Measurements from ENCODE around the gene TNNI3K. TPM values are rescaled to one million over a fixed set of nuclear protein-coding genes. Genes with fewer than 3 reads are reported as not detected.

Gene TNNI3K
- total RNA-seq, 1 donor from 2014 or later = 1.3 TPM

DNA sequence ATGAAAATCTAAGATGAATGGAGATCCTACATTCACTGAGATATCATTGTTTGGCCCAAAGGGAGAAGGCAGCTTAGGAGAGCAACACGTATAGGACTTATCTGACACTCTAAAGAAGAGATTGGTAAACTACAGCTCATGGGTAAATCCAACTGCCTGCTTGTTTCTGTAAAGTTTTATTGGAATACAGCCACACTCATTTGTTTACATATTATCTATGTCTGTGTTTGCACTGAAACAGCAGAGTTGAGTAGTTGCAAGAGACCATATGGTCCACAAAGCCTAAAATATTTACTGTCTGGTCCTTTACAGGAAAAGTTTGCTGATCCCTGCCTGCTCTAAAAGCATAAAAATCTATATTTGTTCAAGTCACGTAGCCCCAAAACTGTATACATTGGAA lies 291.5 kb downstream of the TNNI3K start:
- Histone ChIP-seq H3K4me3 (no peak overlapping the region), H3K27ac (no peak overlapping the region), H3K9me3 (no peaks in the 10 kb centered on the region), H3K4me1 (no peaks in the 10 kb centered on the region), H3K27me3 (no peaks in the 10 kb centered on the region), H3K36me3 (no peaks in the 10 kb centered on the region)
- TF ChIP-seq, protein P1, sequence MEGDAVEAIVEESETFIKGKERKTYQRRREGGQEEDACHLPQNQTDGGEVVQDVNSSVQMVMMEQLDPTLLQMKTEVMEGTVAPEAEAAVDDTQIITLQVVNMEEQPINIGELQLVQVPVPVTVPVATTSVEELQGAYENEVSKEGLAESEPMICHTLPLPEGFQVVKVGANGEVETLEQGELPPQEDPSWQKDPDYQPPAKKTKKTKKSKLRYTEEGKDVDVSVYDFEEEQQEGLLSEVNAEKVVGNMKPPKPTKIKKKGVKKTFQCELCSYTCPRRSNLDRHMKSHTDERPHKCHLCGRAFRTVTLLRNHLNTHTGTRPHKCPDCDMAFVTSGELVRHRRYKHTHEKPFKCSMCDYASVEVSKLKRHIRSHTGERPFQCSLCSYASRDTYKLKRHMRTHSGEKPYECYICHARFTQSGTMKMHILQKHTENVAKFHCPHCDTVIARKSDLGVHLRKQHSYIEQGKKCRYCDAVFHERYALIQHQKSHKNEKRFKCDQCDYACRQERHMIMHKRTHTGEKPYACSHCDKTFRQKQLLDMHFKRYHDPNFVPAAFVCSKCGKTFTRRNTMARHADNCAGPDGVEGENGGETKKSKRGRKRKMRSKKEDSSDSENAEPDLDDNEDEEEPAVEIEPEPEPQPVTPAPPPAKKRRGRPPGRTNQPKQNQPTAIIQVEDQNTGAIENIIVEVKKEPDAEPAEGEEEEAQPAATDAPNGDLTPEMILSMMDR (IDR thresholded peaks at IDR 0.05) = no peak
- DNase-seq (no peak), ATAC-seq (no peak)
- intact Hi-C loops (cut with DNase I) = no loop called here

DNA sequence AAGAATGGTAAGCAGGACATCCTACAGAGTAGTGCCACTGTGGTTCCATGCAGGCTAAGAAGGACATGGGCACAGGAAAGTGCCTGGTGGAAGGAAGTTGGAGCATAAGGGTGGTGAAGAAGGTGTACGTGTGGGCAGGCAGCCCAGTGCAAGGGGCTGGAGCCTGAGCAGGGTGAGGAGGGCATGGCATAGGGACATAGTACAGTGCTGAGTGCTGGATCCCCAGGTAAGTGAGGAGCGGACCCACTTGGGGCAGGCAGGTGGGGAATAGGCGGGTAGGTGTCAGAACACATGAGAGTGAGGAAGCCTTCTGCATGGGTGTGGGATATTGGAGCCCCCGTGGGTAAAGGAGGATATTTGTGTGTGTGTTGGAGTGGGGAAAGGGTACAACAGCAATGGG lies 292.9 kb downstream of the TNNI3K start:
- H3K4me1 ChIP-seq = no peaks in the 10 kb centered on the region
- H3K4me3 ChIP-seq = no peak overlapping the region
- intact Hi-C loops (cut with DNase I) = no loop called here
- no peaks in the 10 kb centered on the region for H3K9me3 ChIP-seq
- TF ChIP-seq, protein P1 (IDR thresholded peaks at IDR 0.05) = no peak
- no peak overlapping the region for H3K27ac ChIP-seq
- peak; percentile 38 for ATAC-seq
- H3K36me3 ChIP-seq = no peaks in the 10 kb centered on the region
- no peak for DNase-seq
- no peaks in the 10 kb centered on the region for H3K27me3 ChIP-seq

DNA sequence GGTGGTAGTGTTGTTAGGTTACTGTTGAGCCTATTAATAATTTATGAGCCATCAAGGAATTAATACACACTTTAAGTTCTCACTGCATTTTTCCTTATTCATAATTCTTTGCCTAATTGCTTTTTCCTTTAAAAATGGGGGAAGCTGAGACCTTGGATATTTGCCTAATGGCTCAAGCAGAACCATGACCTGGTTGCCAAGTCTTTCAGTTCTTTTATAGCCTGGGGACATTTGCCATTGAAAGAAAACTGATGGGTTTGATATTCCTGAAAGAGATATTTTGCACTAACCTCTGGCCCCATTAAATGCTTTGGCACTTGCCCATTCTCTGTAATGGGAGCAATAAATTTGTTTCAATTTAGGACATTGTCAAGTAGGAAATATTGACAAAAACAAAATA lies 295.7 kb downstream of the TNNI3K start:
- no peak overlapping the region for H3K27ac ChIP-seq
- no peak overlapping the region for H3K4me3 ChIP-seq
- intact Hi-C loops (cut with DNase I) = no loop called here
- H3K36me3 ChIP-seq = no peaks in the 10 kb centered on the region
- no peaks in the 10 kb centered on the region for H3K9me3 ChIP-seq
- H3K4me1 ChIP-seq = no peaks in the 10 kb centered on the region
- H3K27me3 ChIP-seq = no peaks in the 10 kb centered on the region
- ATAC-seq (no peak), DNase-seq (no peak)
- TF ChIP-seq, protein P1 (IDR thresholded peaks at IDR 0.05) = no peak

DNA sequence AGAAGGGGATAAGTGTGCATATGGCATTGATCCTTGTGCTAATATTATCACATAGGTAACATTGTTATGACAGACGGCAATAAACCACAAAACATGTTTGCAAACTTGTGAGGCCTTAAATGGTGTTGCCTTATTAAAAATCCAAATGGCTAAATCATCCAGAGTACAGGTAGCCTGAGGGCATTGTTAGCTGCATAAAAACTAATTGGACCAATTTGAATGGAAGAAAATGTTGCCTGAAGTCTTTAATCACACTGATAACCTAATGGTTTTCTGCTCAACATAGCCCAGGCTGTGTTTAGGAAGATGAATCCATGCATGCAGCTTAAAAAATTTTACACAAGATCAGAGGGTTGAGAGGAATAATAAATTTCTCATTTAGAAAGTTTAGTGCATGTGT lies 296.6 kb downstream of the TNNI3K start:
- Histone ChIP-seq H3K4me3 (no peak overlapping the region), H3K4me1 (no peaks in the 10 kb centered on the region), H3K27me3 (no peaks in the 10 kb centered on the region), H3K27ac (no peak overlapping the region), H3K9me3 (no peaks in the 10 kb centered on the region), H3K36me3 (no peaks in the 10 kb centered on the region)
- TF ChIP-seq, protein P1 (IDR thresholded peaks at IDR 0.05) = no peak
- ATAC-seq (no peak), DNase-seq (no peak)
- intact Hi-C loops (cut with DNase I) = no loop called here

DNA sequence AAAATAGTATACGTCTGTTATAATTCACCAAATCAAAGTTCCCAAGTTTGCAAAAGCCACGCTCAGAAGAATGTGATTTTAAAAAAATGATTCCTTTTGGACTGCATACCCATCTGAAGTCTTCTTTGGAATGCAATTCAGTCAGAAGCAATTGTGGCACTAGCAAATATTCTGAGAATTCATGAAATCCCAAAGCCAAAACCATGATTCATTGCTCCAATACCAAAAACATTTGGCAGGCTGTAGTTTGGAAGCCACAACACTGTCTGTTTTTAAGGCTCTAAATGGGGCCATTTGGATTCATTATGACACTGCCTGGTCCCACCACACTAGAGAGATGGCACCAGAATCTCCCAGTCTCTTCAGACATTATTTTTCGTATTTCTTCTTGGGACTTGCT lies 299.1 kb downstream of the TNNI3K start:
- intact Hi-C loops (cut with DNase I) = no loop called here
- H3K27me3 ChIP-seq = no peaks in the 10 kb centered on the region
- no peaks in the 10 kb centered on the region for H3K4me1 ChIP-seq
- no peaks in the 10 kb centered on the region for H3K36me3 ChIP-seq
- no peaks in the 10 kb centered on the region for H3K9me3 ChIP-seq
- DNase-seq (no peak), ATAC-seq (no peak)
- TF ChIP-seq, protein P1 (IDR thresholded peaks at IDR 0.05) = no peak
- H3K4me3 ChIP-seq = no peak overlapping the region
- no peak overlapping the region for H3K27ac ChIP-seq

DNA sequence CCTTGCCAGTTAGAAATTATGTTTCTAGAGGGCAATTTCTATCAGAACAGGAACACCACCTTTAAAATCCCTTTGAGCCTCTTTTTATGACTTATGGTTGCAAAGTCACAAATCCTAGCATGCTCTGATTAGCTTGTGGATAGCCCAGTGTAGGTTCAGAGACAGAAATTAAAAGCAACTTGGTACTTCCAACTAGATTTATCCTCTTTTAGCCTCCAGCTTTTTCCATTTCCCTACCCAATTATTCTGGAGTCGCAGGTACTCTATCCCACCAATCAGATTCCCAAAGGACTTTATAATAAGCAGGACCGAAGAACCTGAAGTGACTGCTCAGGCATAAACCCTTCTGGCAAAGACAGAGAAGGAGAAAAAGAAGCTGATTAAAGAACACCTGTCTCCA lies 310.6 kb downstream of the TNNI3K start:
- no peaks in the 10 kb centered on the region for H3K4me1 ChIP-seq
- intact Hi-C loops (cut with DNase I) = no loop called here
- no peaks in the 10 kb centered on the region for H3K36me3 ChIP-seq
- no peak overlapping the region for H3K27ac ChIP-seq
- H3K4me3 ChIP-seq = no peak overlapping the region
- DNase-seq (no peak), ATAC-seq (no peak)
- TF ChIP-seq, protein P1 (IDR thresholded peaks at IDR 0.05) = no peak
- no peaks in the 10 kb centered on the region for H3K27me3 ChIP-seq
- no peaks in the 10 kb centered on the region for H3K9me3 ChIP-seq

Measured in upper lobe of right lung (tissue), 1 donor.